DND-41 (cell line): ENCODE results near the gene STAB2.

Experiments
- EZH2 ChIP-seq: IDR thresholded peaks from 3 replicates; pipeline ENCODE4 v1.6.1; 2012; ENCODE audit warnings: borderline replicate concordance, low read depth, mild to moderate bottlenecking, moderate library complexity, low read length, inconsistent platforms; ENCODE audit not compliant: severe bottlenecking
- TF ChIP-seq, protein P1 (sequence below): IDR thresholded peaks from 2 replicates; pipeline ENCODE4 v1.5.1; 2012; ENCODE audit warnings: borderline replicate concordance, low read length, moderate library complexity, mild to moderate bottlenecking; ENCODE audit not compliant: poor library complexity, severe bottlenecking; ENCODE audit errors: extremely low read depth

DNA sequence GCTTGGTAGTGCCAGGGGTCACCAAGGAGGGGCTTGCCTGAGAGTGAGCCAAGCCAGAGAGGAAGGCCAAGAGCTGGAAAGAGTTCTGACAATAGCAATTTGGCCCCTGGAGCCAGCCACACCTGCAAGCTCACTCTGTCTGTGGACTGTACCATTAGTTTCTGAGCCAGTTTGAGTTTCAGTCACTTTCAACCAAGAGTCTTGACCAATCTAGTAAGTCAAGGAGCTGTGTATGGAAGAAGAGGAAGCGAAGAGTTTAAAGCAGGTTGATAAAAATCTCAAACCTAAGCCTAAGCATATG, 215.5 kb downstream of the STAB2 start:
- TF ChIP-seq, protein P1, sequence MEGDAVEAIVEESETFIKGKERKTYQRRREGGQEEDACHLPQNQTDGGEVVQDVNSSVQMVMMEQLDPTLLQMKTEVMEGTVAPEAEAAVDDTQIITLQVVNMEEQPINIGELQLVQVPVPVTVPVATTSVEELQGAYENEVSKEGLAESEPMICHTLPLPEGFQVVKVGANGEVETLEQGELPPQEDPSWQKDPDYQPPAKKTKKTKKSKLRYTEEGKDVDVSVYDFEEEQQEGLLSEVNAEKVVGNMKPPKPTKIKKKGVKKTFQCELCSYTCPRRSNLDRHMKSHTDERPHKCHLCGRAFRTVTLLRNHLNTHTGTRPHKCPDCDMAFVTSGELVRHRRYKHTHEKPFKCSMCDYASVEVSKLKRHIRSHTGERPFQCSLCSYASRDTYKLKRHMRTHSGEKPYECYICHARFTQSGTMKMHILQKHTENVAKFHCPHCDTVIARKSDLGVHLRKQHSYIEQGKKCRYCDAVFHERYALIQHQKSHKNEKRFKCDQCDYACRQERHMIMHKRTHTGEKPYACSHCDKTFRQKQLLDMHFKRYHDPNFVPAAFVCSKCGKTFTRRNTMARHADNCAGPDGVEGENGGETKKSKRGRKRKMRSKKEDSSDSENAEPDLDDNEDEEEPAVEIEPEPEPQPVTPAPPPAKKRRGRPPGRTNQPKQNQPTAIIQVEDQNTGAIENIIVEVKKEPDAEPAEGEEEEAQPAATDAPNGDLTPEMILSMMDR: no peak
- no peak for TF ChIP-seq EZH2
